Lower lobe of right lung (tissue), 2 donors: ENCODE results near the gene GRIP1. TPM values are rescaled to one million over a fixed set of nuclear protein-coding genes. Genes with fewer than 3 reads are reported as not detected.

Experiments
- ATAC-seq, 2 donors: fragments of 200-7000 bp; cut with Tn5 transposase; one replicate each; pipeline ENCODE4 v1.9.1; 2020 to 2022; ENCODE audit warnings: mild to moderate bottlenecking in 2 of 2, moderate library complexity in 2 of 2
- DNase-seq: peaks from one replicate; pipeline ENCODE4 v3.0.0-alpha.2; 2020
- H3K27ac ChIP-seq: fragments of 200-600 bp; one replicate; pipeline ENCODE4 v1.8.0; 2022
- H3K27me3 ChIP-seq: fragments of 200-600 bp; one replicate; pipeline ENCODE4 v1.8.0; 2022; ENCODE audit warnings: low read depth
- H3K36me3 ChIP-seq: fragments of 200-600 bp; one replicate; pipeline ENCODE4 v1.8.0; 2022; ENCODE audit warnings: mild to moderate bottlenecking
- H3K4me1 ChIP-seq: fragments of 200-600 bp; one replicate; pipeline ENCODE4 v1.8.0; 2022
- H3K4me3 ChIP-seq: fragments of 200-600 bp; one replicate; pipeline ENCODE4 v1.8.0; 2022; ENCODE audit warnings: mild to moderate bottlenecking
- H3K9me3 ChIP-seq: fragments of 200-600 bp; one replicate; pipeline ENCODE4 v1.8.0; 2022
- intact Hi-C: fragments of 100-400 bp; cut with DNase I; formaldehyde crosslinking; loops from one replicate; pipeline ENCODE4 v1.11.0; 2022
- total RNA-seq: library from RNA; stranded (reverse); fragmentation: NEBNext Ultra II Directional; extraction: Animal tissue kit (Norgen Biotek cat#: 25700); gene quantifications from one replicate; pipeline ENCODE4 v1.2.1, GENCODE V29; 2021
- TF ChIP-seq, protein P1 (sequence below): fragments of 200-600 bp; IDR thresholded peaks from one replicate; pipeline ENCODE4 v1.8.0; 2022; ENCODE audit warnings: antibody characterized with exemption, mild to moderate bottlenecking
- donor health status: DM: no; HTN: yes; CAD: no; lungs with severe emphysema.

The GRIP1 gene
- total RNA-seq, 1 donor from 2014 or later: 4.3 TPM

DNA sequence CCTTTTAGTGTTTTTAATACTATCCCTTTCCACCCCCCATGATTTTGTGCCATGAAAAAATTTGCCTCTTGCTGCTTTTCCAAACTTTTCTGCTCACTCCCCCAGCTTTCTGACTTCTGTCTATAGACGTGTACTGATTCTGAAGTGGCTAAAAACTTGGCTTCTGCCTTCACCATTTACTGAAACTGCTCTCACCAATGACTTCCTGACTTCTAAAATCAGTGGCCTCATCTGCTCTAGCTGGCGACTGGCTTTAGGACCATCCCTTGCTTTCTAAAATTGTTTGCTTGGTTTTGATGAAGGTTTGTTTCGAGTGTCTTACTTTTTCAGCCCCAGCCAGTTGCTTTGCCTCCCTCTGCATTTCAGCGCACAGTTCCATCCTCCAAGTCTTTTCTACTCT, 231.2 kb downstream of the GRIP1 start:
- H3K4me3 ChIP-seq: no peak overlapping the region
- H3K4me1 ChIP-seq: no peaks in the 10 kb centered on the region
- H3K27me3 ChIP-seq: peaks cover 5% of the 10 kb centered on the region
- DNase-seq (no peak), ATAC-seq (no peak)
- H3K9me3 ChIP-seq: no peaks in the 10 kb centered on the region
- no peak overlapping the region for H3K27ac ChIP-seq
- TF ChIP-seq, protein P1, sequence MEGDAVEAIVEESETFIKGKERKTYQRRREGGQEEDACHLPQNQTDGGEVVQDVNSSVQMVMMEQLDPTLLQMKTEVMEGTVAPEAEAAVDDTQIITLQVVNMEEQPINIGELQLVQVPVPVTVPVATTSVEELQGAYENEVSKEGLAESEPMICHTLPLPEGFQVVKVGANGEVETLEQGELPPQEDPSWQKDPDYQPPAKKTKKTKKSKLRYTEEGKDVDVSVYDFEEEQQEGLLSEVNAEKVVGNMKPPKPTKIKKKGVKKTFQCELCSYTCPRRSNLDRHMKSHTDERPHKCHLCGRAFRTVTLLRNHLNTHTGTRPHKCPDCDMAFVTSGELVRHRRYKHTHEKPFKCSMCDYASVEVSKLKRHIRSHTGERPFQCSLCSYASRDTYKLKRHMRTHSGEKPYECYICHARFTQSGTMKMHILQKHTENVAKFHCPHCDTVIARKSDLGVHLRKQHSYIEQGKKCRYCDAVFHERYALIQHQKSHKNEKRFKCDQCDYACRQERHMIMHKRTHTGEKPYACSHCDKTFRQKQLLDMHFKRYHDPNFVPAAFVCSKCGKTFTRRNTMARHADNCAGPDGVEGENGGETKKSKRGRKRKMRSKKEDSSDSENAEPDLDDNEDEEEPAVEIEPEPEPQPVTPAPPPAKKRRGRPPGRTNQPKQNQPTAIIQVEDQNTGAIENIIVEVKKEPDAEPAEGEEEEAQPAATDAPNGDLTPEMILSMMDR: no peak
- H3K36me3 ChIP-seq: no peaks in the 10 kb centered on the region
- intact Hi-C loops: no loop called here

DNA sequence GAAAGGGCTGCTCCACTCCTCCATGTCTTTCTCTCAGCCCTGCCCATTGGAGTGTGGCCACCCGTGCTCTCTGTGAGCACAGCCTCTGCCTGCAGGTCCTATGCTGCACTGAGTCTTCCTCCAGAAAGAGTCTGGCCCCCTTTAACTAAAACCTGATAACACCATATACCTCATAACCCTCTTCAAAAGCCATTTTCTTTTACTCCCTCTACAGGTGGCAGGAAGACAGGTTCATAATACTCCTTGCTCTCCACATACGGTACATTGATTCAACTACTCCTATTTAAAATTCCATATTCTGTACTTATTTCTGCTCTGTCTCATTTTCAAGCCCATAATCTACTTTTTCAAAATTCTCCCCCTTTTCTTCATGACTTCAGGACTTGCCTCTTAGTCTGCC, 232.6 kb downstream of the GRIP1 start:
- no peak for ATAC-seq
- Histone ChIP-seq H3K4me1 (no peaks in the 10 kb centered on the region), H3K27ac (no peak overlapping the region), H3K36me3 (no peaks in the 10 kb centered on the region), H3K4me3 (no peak overlapping the region), H3K9me3 (no peaks in the 10 kb centered on the region), H3K27me3 (peaks cover 5% of the 10 kb centered on the region)
- intact Hi-C loops: no loop called here
- no peak for DNase-seq
- TF ChIP-seq, protein P1: no peak

DNA sequence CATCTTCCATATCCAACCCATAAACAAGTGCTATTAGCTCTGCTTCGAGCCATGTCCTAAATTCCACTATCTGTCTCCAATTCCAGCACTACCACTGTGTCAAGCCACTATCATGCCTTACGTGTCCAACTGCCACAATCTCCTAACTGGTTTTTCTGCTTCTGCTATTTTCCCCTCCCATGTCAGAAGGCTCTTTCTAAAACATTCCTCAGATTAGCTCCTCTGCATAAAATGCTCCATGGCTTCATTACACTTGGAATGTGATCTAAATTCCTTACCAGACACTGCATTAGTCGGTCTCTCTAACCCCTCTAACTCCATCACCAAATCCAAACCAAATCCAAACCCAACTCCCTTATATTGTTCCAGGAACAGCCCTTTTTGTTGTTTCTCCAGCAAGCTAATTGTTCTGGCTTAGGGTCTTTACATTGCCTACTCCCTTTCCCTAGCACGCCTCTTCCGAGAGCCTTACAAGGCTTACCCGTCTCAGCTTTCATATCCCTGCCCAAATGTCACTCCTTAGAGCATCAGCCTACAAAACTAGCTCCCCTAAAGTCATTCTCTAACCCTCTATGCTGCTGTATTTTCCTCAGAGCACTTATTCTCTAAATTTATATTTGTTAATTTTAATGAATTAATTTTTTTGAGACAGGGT, 236.8 kb downstream of the GRIP1 start:
- H3K9me3 ChIP-seq: no peaks in the 10 kb centered on the region
- no peak for DNase-seq
- no peaks in the 10 kb centered on the region for H3K36me3 ChIP-seq
- no peak overlapping the region for H3K4me3 ChIP-seq
- TF ChIP-seq, protein P1: no peak
- no peaks in the 10 kb centered on the region for H3K4me1 ChIP-seq
- intact Hi-C loops: no loop called here
- ATAC-seq: no peak
- H3K27ac ChIP-seq: no peak overlapping the region
- H3K27me3 ChIP-seq: peaks cover 5% of the 10 kb centered on the region

DNA sequence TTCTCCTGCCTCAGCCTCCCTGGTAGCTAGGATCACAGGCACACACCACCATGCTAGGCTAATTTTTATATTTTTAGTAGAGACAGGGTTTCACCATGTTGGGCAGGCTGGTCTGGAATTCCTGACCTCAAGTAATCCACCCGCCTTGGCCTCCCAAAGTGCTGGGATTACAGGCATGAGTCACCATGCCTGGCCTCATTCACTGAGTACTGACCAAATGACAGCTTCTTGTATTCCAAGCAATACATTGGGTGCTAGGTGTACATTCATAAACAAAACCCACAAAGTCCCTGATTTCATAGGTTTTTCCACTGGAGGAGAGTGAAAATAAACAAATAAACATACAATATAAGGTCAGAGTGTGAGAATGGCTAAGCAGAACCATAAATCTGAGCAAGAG, 240.3 kb downstream of the GRIP1 start:
- Histone ChIP-seq H3K27me3 (no peaks in the 10 kb centered on the region), H3K4me3 (no peak overlapping the region), H3K27ac (no peak overlapping the region), H3K9me3 (no peaks in the 10 kb centered on the region), H3K36me3 (no peaks in the 10 kb centered on the region), H3K4me1 (no peaks in the 10 kb centered on the region)
- no peak for ATAC-seq
- intact Hi-C loops: no loop called here
- no peak for DNase-seq
- TF ChIP-seq, protein P1: no peak

DNA sequence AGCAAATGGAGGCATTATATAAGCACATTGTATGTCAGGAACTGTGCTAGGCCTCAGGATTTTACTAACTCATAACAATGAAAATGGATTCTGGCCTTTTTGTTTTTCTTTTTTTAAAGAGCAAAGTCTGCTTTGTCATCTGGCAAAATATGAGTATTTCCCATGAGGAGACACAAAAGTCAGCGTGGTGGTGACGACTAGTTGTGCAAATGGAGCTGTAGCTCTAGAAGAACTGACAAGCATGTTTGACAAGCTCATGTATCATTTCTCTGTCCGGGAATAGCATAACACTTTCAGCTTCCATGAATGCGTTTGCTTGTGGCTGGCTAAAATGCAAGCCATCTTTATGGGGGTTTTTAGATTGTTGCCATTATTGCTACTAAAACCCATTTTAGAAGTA, 248.8 kb downstream of the GRIP1 start:
- ATAC-seq (no peak), DNase-seq (no peak)
- Histone ChIP-seq H3K27me3 (no peaks in the 10 kb centered on the region), H3K4me1 (no peaks in the 10 kb centered on the region), H3K36me3 (no peaks in the 10 kb centered on the region), H3K4me3 (no peak overlapping the region), H3K9me3 (no peaks in the 10 kb centered on the region), H3K27ac (no peak overlapping the region)
- TF ChIP-seq, protein P1: no peak
- intact Hi-C loops: no loop called here
